Activated CD8-positive, alpha-beta memory T cell treated with anti-CD3 and anti-CD28 coated beads for 36 hours (primary cell): Measurements from ENCODE around the gene DDX1. TPM values are rescaled to one million over a fixed set of nuclear protein-coding genes. Genes with fewer than 3 reads are reported as not detected.

ENCODE experiments used
- CTCF ChIA-PET: fragments of 350-600 bp; sonication (Branson Sonifier 250); formaldehyde crosslinking; loops from one replicate; lab custom pipeline; 2021; ENCODE audit warnings: antibody characterized with exemption; lab: Charles Lee
- POLR2A ChIA-PET: fragments of 350-600 bp; sonication (Branson Sonifier 250); formaldehyde crosslinking; loops from one replicate; lab custom pipeline; 2021; ENCODE audit warnings: antibody characterized with exemption; lab: Charles Lee
- total RNA-seq, 2 experiments: library from RNA; stranded (reverse); gene quantifications; one replicate each; pipeline ENCODE4 v1.2.3, GENCODE V29; 2021

The DDX1 gene
- total RNA-seq, 2 experiments from 2014 or later, result 130 to 131 TPM

GRCh38 chr2:15664273-15665066 is 72.8 kb downstream of the DDX1 start:
- CTCF ChIA-PET, result no interaction called here

GRCh38 chr2:15665067-15665942 is 73.6 kb downstream of the DDX1 start:
- ChIA-PET CTCF (no interaction called here), POLR2A (no interaction called here)

More at GRCh38 chr2:15664273-15665066, 72.8 kb downstream of the DDX1 start:
- POLR2A ChIA-PET, result no interaction called here

GRCh38 chr2:15665943-15666460 is 74.3 kb downstream of the DDX1 start:
- ChIA-PET CTCF (no interaction called here), POLR2A (no interaction called here)

- CTCF ChIA-PET, result no interaction called here
These were observed 75.5 kb downstream of the DDX1 start for GRCh38 chr2:15666861-15667808.

GRCh38 chr2:15667809-15668556 is 76.3 kb downstream of the DDX1 start:
- ChIA-PET POLR2A (no interaction called here), CTCF (no interaction called here)

More at GRCh38 chr2:15666861-15667808, 75.5 kb downstream of the DDX1 start:
- POLR2A ChIA-PET, result no interaction called here

- CTCF ChIA-PET, result no interaction called here
- POLR2A ChIA-PET, result no interaction called here
These were observed 77.1 kb downstream of the DDX1 start for GRCh38 chr2:15668611-15669305.

- ChIA-PET POLR2A (no interaction called here), CTCF (no interaction called here)
These were observed 77.8 kb downstream of the DDX1 start for GRCh38 chr2:15669375-15669910.

GRCh38 chr2:15670469-15670868 is 78.8 kb downstream of the DDX1 start:
- ChIA-PET POLR2A (no interaction called here), CTCF (no interaction called here)

- ChIA-PET POLR2A (no interaction called here), CTCF (no interaction called here)
These were observed 79.3 kb downstream of the DDX1 start for GRCh38 chr2:15670981-15671380.

GRCh38 chr2:15671409-15671808 is 79.7 kb downstream of the DDX1 start:
- POLR2A ChIA-PET, result no interaction called here

GRCh38 chr2:15671842-15672815 is 80.5 kb downstream of the DDX1 start:
- POLR2A ChIA-PET, result no interaction called here

More at GRCh38 chr2:15671409-15671808, 79.7 kb downstream of the DDX1 start:
- CTCF ChIA-PET, result no interaction called here

GRCh38 chr2:15672961-15673918 is 81.6 kb downstream of the DDX1 start:
- POLR2A ChIA-PET, result no interaction called here
- CTCF ChIA-PET, result no interaction called here

More at GRCh38 chr2:15671842-15672815, 80.5 kb downstream of the DDX1 start:
- CTCF ChIA-PET, result no interaction called here

GRCh38 chr2:15673919-15674636 is 82.4 kb downstream of the DDX1 start:
- ChIA-PET POLR2A (no interaction called here), CTCF (no interaction called here)

GRCh38 chr2:15674637-15675455 is 83.2 kb downstream of the DDX1 start:
- CTCF ChIA-PET, result no interaction called here
- POLR2A ChIA-PET, result no interaction called here
